HG02884 (cell line): ENCODE data around the gene ARID5A.
A peak's percentile ranks its signal among the peaks of the same experiment; 100 is the strongest.

Experiments used
- ATAC-seq: cut with Tn5 transposase; IDR thresholded peaks from one replicate; pipeline ENCODE4 v1.9.1; 2021; ENCODE audit warnings: mild to moderate bottlenecking, moderate library complexity; ENCODE audit not compliant: unreplicated experiment

The ARID5A gene

GRCh38 chr2:96506907-96507240, 29.7 kb upstream of the ARID5A start:
- no peak for ATAC-seq

- peak; percentile 57 for ATAC-seq
Observed at GRCh38 chr2:96507957-96508520, 28.5 kb upstream of the ARID5A start.

GRCh38 chr2:96508521-96509113, 27.9 kb upstream of the ARID5A start:
- ATAC-seq = no peak

- ATAC-seq = peak; percentile 50
Observed at GRCh38 chr2:96509114-96509846, 27.3 kb upstream of the ARID5A start.

- no peak for ATAC-seq
Observed at GRCh38 chr2:96509847-96510230, 26.7 kb upstream of the ARID5A start.

- no peak for ATAC-seq
Observed at GRCh38 chr2:96510931-96511595, 25.5 kb upstream of the ARID5A start.

GRCh38 chr2:96511851-96512250, 24.7 kb upstream of the ARID5A start:
- no peak for ATAC-seq

GRCh38 chr2:96512341-96512740, 24.2 kb upstream of the ARID5A start:
- no peak for ATAC-seq

- no peak for ATAC-seq
Observed at GRCh38 chr2:96514521-96514920, 22.0 kb upstream of the ARID5A start.

GRCh38 chr2:96517079-96517478, 19.5 kb upstream of the ARID5A start:
- ATAC-seq = no peak

- no peak for ATAC-seq
Observed at GRCh38 chr2:96520231-96520630, 16.3 kb upstream of the ARID5A start.

GRCh38 chr2:96520697-96521096, 15.9 kb upstream of the ARID5A start:
- no peak for ATAC-seq

GRCh38 chr2:96521219-96521618, 15.3 kb upstream of the ARID5A start:
- no peak for ATAC-seq

GRCh38 chr2:96522304-96523203, 14.0 kb upstream of the ARID5A start:
- no peak for ATAC-seq

GRCh38 chr2:96523659-96524481, 12.7 kb upstream of the ARID5A start:
- ATAC-seq = no peak

GRCh38 chr2:96524482-96525210, 11.9 kb upstream of the ARID5A start:
- no peak for ATAC-seq

- ATAC-seq = no peak
Observed at GRCh38 chr2:96525211-96525507, 11.4 kb upstream of the ARID5A start.

GRCh38 chr2:96526101-96526591, 10.4 kb upstream of the ARID5A start:
- no peak for ATAC-seq

GRCh38 chr2:96526615-96527285, 9.8 kb upstream of the ARID5A start:
- no peak for ATAC-seq
